SK-N-SH treated with all-trans-retinoic acid at 6 μM for 48 hours (cell line): Measurements from ENCODE around the gene IRS1.

Experiments
- ARNTL ChIP-seq: fragments of 450-650 bp; formaldehyde crosslinking; IDR thresholded peaks from 2 replicates; pipeline ENCODE4 v1.5.0; 2020; ENCODE audit warnings: low read depth, mild to moderate bottlenecking, moderate library complexity, borderline replicate concordance
- CREB5 ChIP-seq: fragments of 250-450 bp; sonication (Bioruptor Pico); IDR thresholded peaks from 2 replicates; pipeline ENCODE4 v1.5.1; 2020; ENCODE audit warnings: low read depth, mild to moderate bottlenecking, moderate library complexity
- GLIS3 ChIP-seq: fragments of 250-450 bp; sonication (Bioruptor Pico); IDR thresholded peaks from 2 replicates; pipeline ENCODE4 v1.5.0; 2020; ENCODE audit warnings: mild to moderate bottlenecking, moderate library complexity
- ISL1 ChIP-seq: fragments of 250-450 bp; sonication (Bioruptor Pico); IDR thresholded peaks from 2 replicates; pipeline ENCODE4 v2.1.2; 2022; ENCODE audit warnings: mild to moderate bottlenecking, moderate library complexity
- RARB ChIP-seq: fragments of 250-450 bp; sonication (Bioruptor Pico); IDR thresholded peaks from 2 replicates; pipeline ENCODE4 v1.8.0; 2021; ENCODE audit warnings: mild to moderate bottlenecking, moderate library complexity
- TCF4 ChIP-seq: fragments of 250-450 bp; sonication (Bioruptor Pico); IDR thresholded peaks from 2 replicates; pipeline ENCODE4 v1.8.0; 2021; ENCODE audit warnings: mild to moderate bottlenecking, moderate library complexity, borderline replicate concordance
- ZC3H10 ChIP-seq: fragments of 250-450 bp; sonication (Bioruptor Pico); IDR thresholded peaks from 2 replicates; pipeline ENCODE4 v1.5.1; 2021; ENCODE audit warnings: mild to moderate bottlenecking, moderate library complexity
- ZFP30 ChIP-seq: fragments of 450-650 bp; formaldehyde crosslinking; IDR thresholded peaks from 2 replicates; pipeline ENCODE4 v1.5.0; 2022; ENCODE audit warnings: mild to moderate bottlenecking, moderate library complexity
- ZNF565 ChIP-seq: fragments of 450-650 bp; formaldehyde crosslinking; conservative IDR thresholded peaks from 2 replicates; pipeline ENCODE4 v1.5.0; 2020; ENCODE audit warnings: low read depth, mild to moderate bottlenecking, moderate library complexity
- TF ChIP-seq, protein P1 (sequence below): fragments of 250-450 bp; sonication (Bioruptor Pico); IDR thresholded peaks from 2 replicates; pipeline ENCODE4 v1.5.0; 2020; ENCODE audit warnings: mild to moderate bottlenecking, moderate library complexity
- TF ChIP-seq, protein P2 (sequence below): fragments of 250-450 bp; sonication (Bioruptor Pico); IDR thresholded peaks from 2 replicates; pipeline ENCODE4 v1.8.0; 2020; ENCODE audit warnings: mild to moderate bottlenecking, moderate library complexity, borderline replicate concordance

- TF ChIP-seq RARB (no peak), GLIS3 (CRISPR knock-in tag) (no peak), ARNTL (CRISPR knock-in tag) (no peak), ZNF565 (no peak), ZFP30 (CRISPR knock-in tag) (no peak), CREB5 (no peak), ZC3H10 (CRISPR knock-in tag) (no peak), ISL1 (no peak), TCF4 (CRISPR knock-in tag) (no peak)
- TF ChIP-seq, protein P1, sequence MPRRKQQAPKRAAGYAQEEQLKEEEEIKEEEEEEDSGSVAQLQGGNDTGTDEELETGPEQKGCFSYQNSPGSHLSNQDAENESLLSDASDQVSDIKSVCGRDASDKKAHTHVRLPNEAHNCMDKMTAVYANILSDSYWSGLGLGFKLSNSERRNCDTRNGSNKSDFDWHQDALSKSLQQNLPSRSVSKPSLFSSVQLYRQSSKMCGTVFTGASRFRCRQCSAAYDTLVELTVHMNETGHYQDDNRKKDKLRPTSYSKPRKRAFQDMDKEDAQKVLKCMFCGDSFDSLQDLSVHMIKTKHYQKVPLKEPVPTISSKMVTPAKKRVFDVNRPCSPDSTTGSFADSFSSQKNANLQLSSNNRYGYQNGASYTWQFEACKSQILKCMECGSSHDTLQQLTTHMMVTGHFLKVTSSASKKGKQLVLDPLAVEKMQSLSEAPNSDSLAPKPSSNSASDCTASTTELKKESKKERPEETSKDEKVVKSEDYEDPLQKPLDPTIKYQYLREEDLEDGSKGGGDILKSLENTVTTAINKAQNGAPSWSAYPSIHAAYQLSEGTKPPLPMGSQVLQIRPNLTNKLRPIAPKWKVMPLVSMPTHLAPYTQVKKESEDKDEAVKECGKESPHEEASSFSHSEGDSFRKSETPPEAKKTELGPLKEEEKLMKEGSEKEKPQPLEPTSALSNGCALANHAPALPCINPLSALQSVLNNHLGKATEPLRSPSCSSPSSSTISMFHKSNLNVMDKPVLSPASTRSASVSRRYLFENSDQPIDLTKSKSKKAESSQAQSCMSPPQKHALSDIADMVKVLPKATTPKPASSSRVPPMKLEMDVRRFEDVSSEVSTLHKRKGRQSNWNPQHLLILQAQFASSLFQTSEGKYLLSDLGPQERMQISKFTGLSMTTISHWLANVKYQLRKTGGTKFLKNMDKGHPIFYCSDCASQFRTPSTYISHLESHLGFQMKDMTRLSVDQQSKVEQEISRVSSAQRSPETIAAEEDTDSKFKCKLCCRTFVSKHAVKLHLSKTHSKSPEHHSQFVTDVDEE: no peak
- TF ChIP-seq, protein P2, sequence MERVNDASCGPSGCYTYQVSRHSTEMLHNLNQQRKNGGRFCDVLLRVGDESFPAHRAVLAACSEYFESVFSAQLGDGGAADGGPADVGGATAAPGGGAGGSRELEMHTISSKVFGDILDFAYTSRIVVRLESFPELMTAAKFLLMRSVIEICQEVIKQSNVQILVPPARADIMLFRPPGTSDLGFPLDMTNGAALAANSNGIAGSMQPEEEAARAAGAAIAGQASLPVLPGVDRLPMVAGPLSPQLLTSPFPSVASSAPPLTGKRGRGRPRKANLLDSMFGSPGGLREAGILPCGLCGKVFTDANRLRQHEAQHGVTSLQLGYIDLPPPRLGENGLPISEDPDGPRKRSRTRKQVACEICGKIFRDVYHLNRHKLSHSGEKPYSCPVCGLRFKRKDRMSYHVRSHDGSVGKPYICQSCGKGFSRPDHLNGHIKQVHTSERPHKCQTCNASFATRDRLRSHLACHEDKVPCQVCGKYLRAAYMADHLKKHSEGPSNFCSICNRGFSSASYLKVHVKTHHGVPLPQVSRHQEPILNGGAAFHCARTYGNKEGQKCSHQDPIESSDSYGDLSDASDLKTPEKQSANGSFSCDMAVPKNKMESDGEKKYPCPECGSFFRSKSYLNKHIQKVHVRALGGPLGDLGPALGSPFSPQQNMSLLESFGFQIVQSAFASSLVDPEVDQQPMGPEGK: no peak
These were observed 31.6 kb upstream of the IRS1 start for GRCh38 chr2:226831266-226831665.
